Adipocyte (in vitro differentiated cells): ENCODE data around the gene UBL7.

ENCODE experiments used
- DNase-seq: peaks from one replicate; pipeline ENCODE4 v3.0.0-alpha.2; 2015; ENCODE audit warnings: low read depth
- H3K27me3 ChIP-seq: replicated peaks from 2 replicates; pipeline ENCODE4 v1.7.0; 2013; ENCODE audit warnings: mild to moderate bottlenecking, low read length, moderate library complexity; ENCODE audit not compliant: control insufficient read depth, insufficient read depth
- H3K36me3 ChIP-seq: 2 replicates; pipeline ENCODE4 v1.7.0; 2013; ENCODE audit warnings: low read length, mild to moderate bottlenecking, moderate library complexity; ENCODE audit not compliant: control insufficient read depth, insufficient read depth, severe bottlenecking
- H3K4me1 ChIP-seq: 2 replicates; pipeline ENCODE4 v1.7.0; 2013; ENCODE audit warnings: mild to moderate bottlenecking, low read length, moderate library complexity; ENCODE audit not compliant: control insufficient read depth, insufficient read depth
- H3K4me3 ChIP-seq: 2 replicates; pipeline ENCODE4 v1.7.0; 2013; ENCODE audit warnings: mild to moderate bottlenecking, low read length, moderate library complexity
- H3K9ac ChIP-seq: 2 replicates; pipeline ENCODE4 v1.7.0; 2013; ENCODE audit warnings: mild to moderate bottlenecking, low read length, moderate library complexity
- H3K9me3 ChIP-seq: 2 replicates; pipeline ENCODE4 v1.7.0; 2013; ENCODE audit warnings: mild to moderate bottlenecking, low read length, moderate library complexity; ENCODE audit not compliant: control insufficient read depth

The UBL7 gene

GRCh38 chr15:74400915-74401757, 59.8 kb downstream of the UBL7 start:
- Histone ChIP-seq H3K4me1 (peaks cover 57% of the 10 kb centered on the region), H3K36me3 (no peaks in the 10 kb centered on the region), H3K9ac (no peak overlapping the region), H3K9me3 (no peaks in the 10 kb centered on the region), H3K4me3 (no peak overlapping the region), H3K27me3 (no peaks in the 10 kb centered on the region)
- DNase-seq, result no peak

DNA sequence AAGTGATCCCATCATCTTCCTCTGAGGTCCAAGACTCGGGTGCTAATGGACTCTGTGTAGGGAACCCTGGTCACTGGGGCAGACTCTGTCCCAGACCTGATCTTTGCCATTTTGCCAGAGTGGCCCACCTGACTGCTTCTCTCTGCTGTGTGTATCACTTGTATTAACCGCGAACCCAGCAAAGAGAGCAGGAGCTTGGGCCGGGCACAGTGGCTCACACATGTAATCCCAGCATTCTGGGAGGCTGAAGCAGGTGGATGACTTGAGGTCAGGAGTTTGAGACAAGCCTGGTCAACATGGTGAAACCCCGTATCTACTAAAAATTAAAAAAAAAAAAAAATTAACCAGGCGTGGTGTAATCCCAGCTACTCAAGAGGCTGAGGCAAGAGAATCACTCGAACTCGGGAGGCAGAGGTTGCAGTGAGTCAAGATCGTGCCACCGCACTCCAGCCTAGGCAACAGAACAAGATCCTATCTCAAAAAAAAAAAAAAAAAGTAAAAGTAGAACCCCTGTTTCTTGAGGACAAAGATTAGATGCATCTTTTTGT, 60.6 kb downstream of the UBL7 start:
- Histone ChIP-seq H3K9me3 (no peaks in the 10 kb centered on the region), H3K36me3 (no peaks in the 10 kb centered on the region), H3K4me1 (peaks cover 57% of the 10 kb centered on the region), H3K4me3 (no peak overlapping the region), H3K27me3 (no peaks in the 10 kb centered on the region), H3K9ac (no peak overlapping the region)
- no peak for DNase-seq

GRCh38 chr15:74399511-74400312, 61.2 kb downstream of the UBL7 start:
- Histone ChIP-seq H3K9ac (peak overlapping the region; percentile 24), H3K27me3 (no peaks in the 10 kb centered on the region), H3K4me1 (peaks cover 60% of the 10 kb centered on the region), H3K36me3 (no peaks in the 10 kb centered on the region), H3K9me3 (no peaks in the 10 kb centered on the region), H3K4me3 (no peak overlapping the region)
- DNase-seq, result no peak

DNA sequence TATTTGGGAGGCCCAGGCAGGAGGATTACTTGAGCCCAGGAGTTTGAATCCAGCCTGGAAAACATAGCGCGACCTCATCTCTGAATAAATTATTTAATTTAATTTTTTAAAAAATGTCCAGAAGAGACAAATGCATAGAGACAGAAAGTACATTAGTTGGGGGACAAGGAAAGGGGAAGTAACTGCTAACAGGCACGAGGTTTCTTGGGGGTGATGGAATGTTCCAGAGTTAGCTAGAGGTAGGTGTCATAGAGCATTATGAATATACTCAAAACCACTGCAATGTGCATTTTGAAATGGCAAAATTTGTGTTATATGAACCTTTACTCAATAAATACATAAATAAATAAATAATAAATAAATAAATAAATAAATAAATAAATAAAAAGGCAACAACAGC, 61.9 kb downstream of the UBL7 start:
- no peak overlapping the region for H3K4me3 ChIP-seq
- H3K27me3 ChIP-seq, result no peaks in the 10 kb centered on the region
- H3K36me3 ChIP-seq, result no peaks in the 10 kb centered on the region
- DNase-seq, result no peak
- peaks cover 61% of the 10 kb centered on the region for H3K4me1 ChIP-seq
- no peaks in the 10 kb centered on the region for H3K9me3 ChIP-seq
- no peak overlapping the region for H3K9ac ChIP-seq

DNA sequence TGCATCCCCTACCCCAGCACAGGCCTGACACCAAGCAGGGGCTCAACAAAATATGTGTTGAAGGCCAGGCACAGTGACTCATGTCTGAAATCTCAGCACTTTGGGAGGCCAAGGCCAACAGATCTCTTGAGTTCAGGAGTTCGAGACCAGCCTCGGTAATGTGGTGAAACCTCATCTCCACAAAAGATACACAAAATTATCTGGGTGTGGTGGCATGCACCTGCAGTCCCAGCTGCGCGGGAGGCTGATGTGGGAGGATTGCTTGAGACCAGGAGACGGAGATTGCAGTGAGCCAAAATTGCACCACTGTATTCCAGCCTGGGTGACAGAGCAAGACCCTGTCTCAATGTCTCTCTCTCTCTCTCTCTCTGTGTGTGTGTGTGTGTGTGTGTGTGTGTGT, 62.8 kb downstream of the UBL7 start:
- no peak for DNase-seq
- no peak overlapping the region for H3K4me3 ChIP-seq
- H3K9me3 ChIP-seq, result no peaks in the 10 kb centered on the region
- H3K9ac ChIP-seq, result no peak overlapping the region
- no peaks in the 10 kb centered on the region for H3K27me3 ChIP-seq
- peaks cover 52% of the 10 kb centered on the region for H3K4me1 ChIP-seq
- H3K36me3 ChIP-seq, result no peaks in the 10 kb centered on the region

DNA sequence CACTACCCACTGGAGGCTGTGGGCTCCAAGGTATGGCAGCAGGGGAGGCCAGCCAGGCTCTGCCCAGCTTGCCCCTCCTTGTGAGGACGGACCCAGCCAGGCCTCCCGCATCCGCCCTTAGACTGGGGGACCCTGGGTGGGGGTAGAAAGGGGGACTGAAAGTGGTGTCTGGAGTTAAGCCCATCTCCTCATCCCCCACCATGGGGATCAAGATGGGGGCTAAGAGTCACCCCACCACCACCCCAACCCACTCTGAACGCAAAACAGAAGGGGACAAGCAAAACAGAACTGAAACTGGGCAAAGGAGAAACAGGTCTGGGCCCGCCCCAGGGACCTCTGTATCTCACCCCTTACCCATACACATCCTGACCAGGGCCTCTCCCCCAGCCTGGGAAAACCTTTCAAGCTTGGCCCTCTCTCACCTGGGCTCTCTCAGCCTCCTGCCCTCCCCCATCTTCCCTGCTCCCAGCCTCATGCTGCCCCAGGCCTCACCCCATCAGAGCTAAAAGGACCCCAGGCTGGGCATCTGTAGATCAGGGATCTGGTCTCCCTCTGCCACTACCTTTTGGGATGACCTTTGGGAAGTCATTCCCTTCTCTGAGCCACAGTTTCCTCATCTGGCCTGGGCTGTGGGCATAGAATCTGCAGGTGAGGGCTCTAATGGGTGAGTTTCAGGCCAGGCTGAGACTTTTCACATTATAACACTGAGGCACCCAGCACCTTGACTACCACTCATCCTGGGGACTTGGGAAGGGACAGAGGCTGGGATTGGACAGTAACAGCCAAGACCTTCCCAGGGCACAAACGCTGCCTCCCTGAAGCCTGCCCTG, 63.5 kb downstream of the UBL7 start:
- Histone ChIP-seq H3K36me3 (no peaks in the 10 kb centered on the region), H3K9me3 (no peaks in the 10 kb centered on the region), H3K27me3 (no peaks in the 10 kb centered on the region), H3K9ac (no peak overlapping the region), H3K4me1 (peaks cover 57% of the 10 kb centered on the region), H3K4me3 (no peak overlapping the region)
- DNase-seq, result no peak

DNA sequence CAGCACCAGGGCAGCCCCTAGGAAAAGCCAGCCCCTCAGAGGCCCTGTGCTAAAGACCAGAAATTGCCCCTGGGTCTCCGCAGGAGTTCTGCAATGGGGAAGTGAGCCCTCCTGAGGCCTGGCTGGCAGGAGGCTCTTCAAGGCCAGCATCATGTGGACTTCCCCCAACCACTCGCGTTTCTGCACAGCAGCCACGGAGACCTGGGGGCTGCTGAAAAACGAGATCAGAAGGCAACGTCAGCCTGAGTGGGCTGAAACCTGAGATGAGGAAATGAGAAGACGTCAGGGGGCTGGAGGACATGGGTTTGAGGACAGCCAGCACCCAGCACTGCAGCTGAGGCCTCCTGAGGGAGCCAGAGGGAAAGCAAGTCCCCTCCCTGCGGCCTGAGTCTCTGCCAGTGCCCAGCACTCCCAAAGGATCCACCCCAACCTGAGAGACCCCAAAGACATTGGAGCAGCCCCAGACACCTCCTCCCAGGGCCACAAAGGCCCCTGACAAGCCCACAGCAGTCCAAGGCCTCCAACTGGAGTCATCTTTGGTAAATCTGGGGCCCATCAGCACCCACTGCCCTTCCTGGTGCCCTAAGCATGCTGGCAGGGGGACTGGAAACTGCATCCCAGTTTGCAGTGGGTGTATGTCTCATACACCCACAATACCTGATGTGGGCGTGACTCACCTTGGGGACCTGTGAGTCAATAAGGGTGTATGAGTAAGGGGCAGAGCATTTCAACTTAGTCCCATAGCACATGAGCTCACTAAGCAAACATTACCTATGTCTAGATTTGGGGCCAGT, 64.3 kb downstream of the UBL7 start:
- H3K4me3 ChIP-seq, result no peak overlapping the region
- H3K9me3 ChIP-seq, result no peaks in the 10 kb centered on the region
- H3K9ac ChIP-seq, result peak overlapping the region; percentile 41
- no peaks in the 10 kb centered on the region for H3K27me3 ChIP-seq
- no peaks in the 10 kb centered on the region for H3K36me3 ChIP-seq
- no peak for DNase-seq
- H3K4me1 ChIP-seq, result peaks cover 63% of the 10 kb centered on the region

DNA sequence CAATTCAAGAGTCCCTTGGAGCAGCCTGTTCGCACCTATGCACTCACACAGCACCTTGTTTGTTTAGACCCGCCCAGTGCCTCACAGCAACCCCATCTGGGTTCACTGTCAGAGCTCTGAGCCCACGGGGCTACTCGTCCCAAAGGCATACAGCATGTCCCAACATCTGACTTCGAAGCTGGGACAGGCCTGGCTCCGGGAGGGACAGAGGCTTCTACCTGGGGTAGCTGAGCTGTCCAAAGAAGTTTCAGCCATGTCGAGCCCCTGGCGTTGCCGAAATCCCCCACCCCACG, 64.9 kb downstream of the UBL7 start:
- DNase-seq, result no peak
- Histone ChIP-seq H3K4me3 (no peak overlapping the region), H3K9ac (no peak overlapping the region), H3K36me3 (no peaks in the 10 kb centered on the region), H3K27me3 (no peaks in the 10 kb centered on the region), H3K4me1 (peaks cover 59% of the 10 kb centered on the region), H3K9me3 (no peaks in the 10 kb centered on the region)
